ENCODE data around the gene SUGCT.

Gene SUGCT

DNA sequence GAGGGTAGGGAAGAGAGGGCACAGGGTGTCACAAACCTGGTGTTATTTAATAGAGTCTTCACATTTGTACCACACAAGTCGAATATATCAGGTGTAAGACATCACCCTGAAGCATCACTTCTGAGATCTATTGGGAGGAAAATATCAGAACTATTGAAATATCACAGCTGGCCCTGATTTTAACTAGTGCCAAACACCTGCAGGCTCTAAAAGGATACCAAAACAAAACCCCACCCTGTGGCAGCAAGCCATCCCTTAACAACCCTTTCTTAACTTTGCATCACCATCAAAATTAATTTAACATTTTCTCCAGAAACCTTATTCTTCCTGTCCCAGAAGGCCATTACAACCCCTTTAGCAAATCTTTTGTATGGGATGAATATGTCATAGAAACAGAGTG, 365.4 kb downstream of the SUGCT start:
- CTCF ChIA-PET, result no interaction called here
- no peak overlapping the region for H3K27ac ChIP-seq (ENCODE audit: extremely low read depth, low read depth, low read length)
- H3K4me1 ChIP-seq (ENCODE audit: control insufficient read depth, insufficient read depth, low read length), result no peaks in the 10 kb centered on the region

GRCh38 chr7:40502359-40502758, 367.6 kb downstream of the SUGCT start:
- no peaks in the 10 kb centered on the region for H3K36me3 ChIP-seq (ENCODE audit: control insufficient read depth in 2 of 2, insufficient read depth in 1 of 2, low read length in 2 of 2)
- H3K4me3 ChIP-seq (ENCODE audit: low read depth, low read length), result no peak overlapping the region
- no peaks in the 10 kb centered on the region for H3K9me3 ChIP-seq (ENCODE audit: control insufficient read depth, insufficient read depth, low read depth, low read length)
- ChIA-PET CTCF (no interaction called here), POLR2A (no interaction called here)
- no peaks in the 10 kb centered on the region for H3K4me1 ChIP-seq (ENCODE audit: control insufficient read depth, insufficient read depth, low read length)
- H3K27ac ChIP-seq (ENCODE audit: extremely low read depth, low read depth, low read length), result no peak overlapping the region
- TF ChIP-seq ZNF747 (tag by site-specific recombination; IDR thresholded peaks at IDR 0.05), result no peak
- TF ChIP-seq ZNF830 (tag by site-specific recombination; IDR thresholded peaks at IDR 0.05; ENCODE audit: low read depth), result no peak
- no peak for TF ChIP-seq ZBTB1 (tag by site-specific recombination; IDR thresholded peaks at IDR 0.05)
- TF ChIP-seq ZNF248 (tag by site-specific recombination; IDR thresholded peaks at IDR 0.05), result no peak
- no peak for TF ChIP-seq REPIN1 (tag by site-specific recombination; IDR thresholded peaks at IDR 0.05; ENCODE audit: low read depth)
- TF ChIP-seq, protein P1, sequence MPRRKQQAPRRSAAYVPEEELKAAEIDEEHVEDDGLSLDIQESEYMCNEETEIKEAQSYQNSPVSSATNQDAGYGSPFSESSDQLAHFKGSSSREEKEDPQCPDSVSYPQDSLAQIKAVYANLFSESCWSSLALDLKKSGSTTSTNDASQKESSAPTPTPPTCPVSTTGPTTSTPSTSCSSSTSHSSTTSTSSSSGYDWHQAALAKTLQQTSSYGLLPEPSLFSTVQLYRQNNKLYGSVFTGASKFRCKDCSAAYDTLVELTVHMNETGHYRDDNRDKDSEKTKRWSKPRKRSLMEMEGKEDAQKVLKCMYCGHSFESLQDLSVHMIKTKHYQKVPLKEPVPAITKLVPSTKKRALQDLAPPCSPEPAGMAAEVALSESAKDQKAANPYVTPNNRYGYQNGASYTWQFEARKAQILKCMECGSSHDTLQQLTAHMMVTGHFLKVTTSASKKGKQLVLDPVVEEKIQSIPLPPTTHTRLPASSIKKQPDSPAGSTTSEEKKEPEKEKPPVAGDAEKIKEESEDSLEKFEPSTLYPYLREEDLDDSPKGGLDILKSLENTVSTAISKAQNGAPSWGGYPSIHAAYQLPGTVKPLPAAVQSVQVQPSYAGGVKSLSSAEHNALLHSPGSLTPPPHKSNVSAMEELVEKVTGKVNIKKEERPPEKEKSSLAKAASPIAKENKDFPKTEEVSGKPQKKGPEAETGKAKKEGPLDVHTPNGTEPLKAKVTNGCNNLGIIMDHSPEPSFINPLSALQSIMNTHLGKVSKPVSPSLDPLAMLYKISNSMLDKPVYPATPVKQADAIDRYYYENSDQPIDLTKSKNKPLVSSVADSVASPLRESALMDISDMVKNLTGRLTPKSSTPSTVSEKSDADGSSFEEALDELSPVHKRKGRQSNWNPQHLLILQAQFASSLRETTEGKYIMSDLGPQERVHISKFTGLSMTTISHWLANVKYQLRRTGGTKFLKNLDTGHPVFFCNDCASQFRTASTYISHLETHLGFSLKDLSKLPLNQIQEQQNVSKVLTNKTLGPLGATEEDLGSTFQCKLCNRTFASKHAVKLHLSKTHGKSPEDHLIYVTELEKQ (tag by site-specific recombination; IDR thresholded peaks at IDR 0.05; ENCODE audit: borderline replicate concordance), result no peak
- TF ChIP-seq SP2 (tag by site-specific recombination; IDR thresholded peaks at IDR 0.05), result no peak
- TF ChIP-seq ZNF623 (tag by site-specific recombination; IDR thresholded peaks at IDR 0.05), result no peak
- TF ChIP-seq ZBTB49 (tag by site-specific recombination; IDR thresholded peaks at IDR 0.05; ENCODE audit: low read depth), result no peak

More for the DNA sequence above, 365.4 kb downstream of the SUGCT start:
- Histone ChIP-seq H3K9me3 (ENCODE audit: control insufficient read depth, insufficient read depth, low read depth, low read length) (no peaks in the 10 kb centered on the region), H3K36me3 (ENCODE audit: control insufficient read depth in 2 of 2, insufficient read depth in 1 of 2, low read length in 2 of 2) (no peaks in the 10 kb centered on the region), H3K4me3 (ENCODE audit: low read depth, low read length) (no peak overlapping the region)
- TF ChIP-seq PRDM4 (tag by site-specific recombination; IDR thresholded peaks at IDR 0.05) (no peak), ZNF580 (tag by site-specific recombination; IDR thresholded peaks at IDR 0.05) (no peak), ZNF248 (tag by site-specific recombination; IDR thresholded peaks at IDR 0.05) (no peak), ZNF140 (tag by site-specific recombination; IDR thresholded peaks at IDR 0.05) (no peak), ZNF830 (tag by site-specific recombination; IDR thresholded peaks at IDR 0.05; ENCODE audit: low read depth) (no peak), ZNF280D (tag by site-specific recombination; IDR thresholded peaks at IDR 0.05) (no peak)
- TF ChIP-seq, protein P2, sequence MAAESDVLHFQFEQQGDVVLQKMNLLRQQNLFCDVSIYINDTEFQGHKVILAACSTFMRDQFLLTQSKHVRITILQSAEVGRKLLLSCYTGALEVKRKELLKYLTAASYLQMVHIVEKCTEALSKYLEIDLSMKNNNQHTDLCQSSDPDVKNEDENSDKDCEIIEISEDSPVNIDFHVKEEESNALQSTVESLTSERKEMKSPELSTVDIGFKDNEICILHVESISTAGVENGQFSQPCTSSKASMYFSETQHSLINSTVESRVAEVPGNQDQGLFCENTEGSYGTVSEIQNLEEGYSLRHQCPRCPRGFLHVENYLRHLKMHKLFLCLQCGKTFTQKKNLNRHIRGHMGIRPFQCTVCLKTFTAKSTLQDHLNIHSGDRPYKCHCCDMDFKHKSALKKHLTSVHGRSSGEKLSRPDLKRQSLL (tag by site-specific recombination; IDR thresholded peaks at IDR 0.05), result no peak
- POLR2A ChIA-PET, result no interaction called here

Measured in HEK293 (cell line).